Parathyroid adenoma (tissue), 2 donors: ENCODE data around the gene CIB2.

Source experiments
- H2AFZ ChIP-seq: fragments of 300-600 bp; sonication (generic); one replicate; pipeline ENCODE4 v1.7.0; 2017; ENCODE audit warnings: antibody characterized with exemption, mild to moderate bottlenecking
- H3K27ac ChIP-seq: fragments of 300-600 bp; sonication (generic); one replicate; pipeline ENCODE4 v1.7.0; 2017
- H3K27me3 ChIP-seq: fragments of 300-600 bp; sonication (generic); one replicate; pipeline ENCODE4 v1.7.0; 2017; ENCODE audit warnings: low read length; ENCODE audit not compliant: control insufficient read depth, insufficient read depth
- H3K36me3 ChIP-seq: fragments of 300-600 bp; sonication (generic); one replicate; pipeline ENCODE4 v1.7.0; 2017; ENCODE audit warnings: low read length; ENCODE audit not compliant: control insufficient read depth, insufficient read depth
- H3K4me1 ChIP-seq: fragments of 300-600 bp; sonication (generic); one replicate; pipeline ENCODE4 v1.7.0; 2017; ENCODE audit warnings: control low read depth
- H3K4me2 ChIP-seq: fragments of 300-600 bp; sonication (generic); one replicate; pipeline ENCODE4 v1.7.0; 2017; ENCODE audit warnings: low read length
- H3K4me3 ChIP-seq: fragments of 300-600 bp; sonication (generic); one replicate; pipeline ENCODE4 v1.7.0; 2017; ENCODE audit warnings: low read depth, low read length
- H3K79me2 ChIP-seq: fragments of 300-600 bp; sonication (generic); one replicate; pipeline ENCODE4 v1.7.0; 2017; ENCODE audit warnings: control low read depth
- H3K9ac ChIP-seq: fragments of 300-600 bp; sonication (generic); one replicate; pipeline ENCODE4 v1.7.0; 2017; ENCODE audit warnings: mild to moderate bottlenecking
- H3K9me3 ChIP-seq: fragments of 300-600 bp; sonication (generic); one replicate; pipeline ENCODE4 v1.7.0; 2017; ENCODE audit warnings: low read length; ENCODE audit not compliant: control insufficient read depth
- TF ChIP-seq, protein P1 (sequence below): fragments of 300-600 bp; sonication (generic); IDR thresholded peaks from one replicate; pipeline ENCODE4 v1.7.0; 2017; ENCODE audit warnings: antibody characterized with exemption, mild to moderate bottlenecking
- donor health status: primary hyperparathyroidism.

Gene CIB2

DNA sequence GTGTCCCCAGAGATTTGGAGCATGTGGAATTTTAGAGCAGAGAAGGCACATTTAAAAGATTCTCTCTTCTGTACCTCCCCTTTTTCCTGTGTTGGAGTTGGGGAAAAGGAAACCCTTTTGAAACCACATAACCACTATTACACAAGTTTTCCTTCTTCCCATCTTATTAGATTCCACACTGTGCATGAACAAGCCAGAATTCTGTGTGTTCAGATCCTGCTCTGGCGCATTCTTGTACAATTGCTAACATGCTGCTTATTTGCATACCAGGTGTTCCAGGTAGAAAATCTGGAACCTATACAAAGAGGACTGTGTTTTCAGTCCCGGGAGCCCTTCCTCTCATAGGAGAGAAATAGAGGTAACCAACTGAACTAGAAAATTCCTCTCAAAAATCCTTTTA, 2.6 kb upstream of the CIB2 start:
- Histone ChIP-seq H3K4me1 (no peaks in the 10 kb centered on the region), H3K27ac (no peak overlapping the region)

DNA sequence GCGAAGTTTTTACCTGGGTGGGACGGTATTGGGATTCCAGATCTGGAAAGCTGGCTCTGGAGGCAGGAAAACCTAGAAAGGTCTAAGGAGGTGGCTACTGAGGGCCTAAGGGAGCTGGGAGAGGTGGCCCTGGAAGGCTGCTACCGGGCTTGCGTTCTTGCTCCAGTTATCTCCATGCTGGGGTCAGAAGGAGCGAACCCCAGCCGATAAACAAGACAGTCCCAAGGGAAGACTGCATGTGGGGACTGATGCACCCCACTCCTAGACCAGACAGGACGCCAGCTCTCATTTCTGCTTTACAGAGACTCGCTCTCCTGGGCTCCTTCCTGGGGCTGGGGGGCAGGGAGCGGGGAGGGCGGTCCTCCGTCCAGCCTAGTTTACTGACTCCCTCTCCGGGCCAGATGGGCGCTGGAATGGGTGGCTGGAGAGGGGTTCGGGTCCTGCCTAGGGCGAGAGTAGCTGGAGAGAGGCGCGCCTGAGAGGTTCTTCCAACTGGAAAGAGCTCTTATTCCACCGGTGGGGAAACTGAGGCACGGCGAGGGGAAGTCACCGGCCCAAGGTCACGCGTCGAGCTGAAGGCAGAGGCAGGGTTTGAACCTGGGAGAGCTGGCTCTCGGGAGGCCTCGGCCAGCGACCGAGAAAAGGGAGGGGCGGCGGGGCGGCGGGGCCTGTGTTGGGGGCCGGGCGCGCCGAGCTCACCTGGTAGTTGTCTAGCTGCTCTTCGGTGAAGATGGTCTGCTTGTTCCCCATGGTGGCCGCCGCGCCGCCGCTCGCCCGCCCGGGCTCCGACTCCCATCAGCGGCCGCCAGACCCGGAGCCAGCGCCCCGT, 565 bp downstream of the CIB2 start:
- Histone ChIP-seq H3K27ac (no peak overlapping the region), H3K79me2 (no peaks in the 10 kb centered on the region), H3K4me1 (no peaks in the 10 kb centered on the region), H3K4me2 (no peak overlapping the region), H3K36me3 (no peaks in the 10 kb centered on the region), H3K27me3 (no peaks in the 10 kb centered on the region), H3K9ac (no peak overlapping the region), H3K4me3 (peak overlapping the region; percentile 62), H3K9me3 (no peaks in the 10 kb centered on the region), H2AFZ (peak overlapping the region; percentile 56)
- TF ChIP-seq, protein P1, sequence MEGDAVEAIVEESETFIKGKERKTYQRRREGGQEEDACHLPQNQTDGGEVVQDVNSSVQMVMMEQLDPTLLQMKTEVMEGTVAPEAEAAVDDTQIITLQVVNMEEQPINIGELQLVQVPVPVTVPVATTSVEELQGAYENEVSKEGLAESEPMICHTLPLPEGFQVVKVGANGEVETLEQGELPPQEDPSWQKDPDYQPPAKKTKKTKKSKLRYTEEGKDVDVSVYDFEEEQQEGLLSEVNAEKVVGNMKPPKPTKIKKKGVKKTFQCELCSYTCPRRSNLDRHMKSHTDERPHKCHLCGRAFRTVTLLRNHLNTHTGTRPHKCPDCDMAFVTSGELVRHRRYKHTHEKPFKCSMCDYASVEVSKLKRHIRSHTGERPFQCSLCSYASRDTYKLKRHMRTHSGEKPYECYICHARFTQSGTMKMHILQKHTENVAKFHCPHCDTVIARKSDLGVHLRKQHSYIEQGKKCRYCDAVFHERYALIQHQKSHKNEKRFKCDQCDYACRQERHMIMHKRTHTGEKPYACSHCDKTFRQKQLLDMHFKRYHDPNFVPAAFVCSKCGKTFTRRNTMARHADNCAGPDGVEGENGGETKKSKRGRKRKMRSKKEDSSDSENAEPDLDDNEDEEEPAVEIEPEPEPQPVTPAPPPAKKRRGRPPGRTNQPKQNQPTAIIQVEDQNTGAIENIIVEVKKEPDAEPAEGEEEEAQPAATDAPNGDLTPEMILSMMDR, result no peak

More for the DNA sequence above, 2.6 kb upstream of the CIB2 start:
- Histone ChIP-seq H3K4me2 (no peak overlapping the region), H2AFZ (no peak overlapping the region), H3K4me3 (no peak overlapping the region), H3K79me2 (no peaks in the 10 kb centered on the region), H3K9me3 (no peaks in the 10 kb centered on the region), H3K36me3 (no peaks in the 10 kb centered on the region), H3K27me3 (no peaks in the 10 kb centered on the region), H3K9ac (no peak overlapping the region)
- TF ChIP-seq, protein P1, result no peak

DNA sequence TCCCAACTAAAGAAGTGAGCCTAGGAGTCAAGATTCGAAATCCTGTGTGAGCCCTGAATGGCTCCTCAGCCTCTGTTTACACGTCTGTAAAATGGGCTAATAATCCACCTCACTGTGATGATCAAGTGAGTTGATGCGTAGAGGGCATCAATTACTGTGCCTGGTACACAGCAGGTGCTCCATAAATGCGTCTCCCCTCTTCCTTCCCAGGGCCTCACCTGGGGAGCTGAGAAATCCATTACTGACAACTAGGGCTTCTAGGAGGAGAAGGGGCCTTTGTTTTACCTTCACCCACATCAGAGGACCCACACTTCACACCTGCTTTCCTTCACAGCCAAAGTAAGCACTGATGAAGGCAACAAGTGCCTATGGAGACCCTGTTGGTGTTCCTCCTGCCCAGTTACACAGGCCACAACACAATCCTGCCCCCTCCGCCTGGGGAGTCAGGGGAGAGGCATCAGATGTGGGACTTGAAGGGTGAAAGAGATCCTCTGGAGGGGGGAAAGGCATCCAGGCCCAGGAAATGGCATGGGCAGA, 1.4 kb downstream of the CIB2 start:
- H3K4me2 ChIP-seq, result no peak overlapping the region
- no peaks in the 10 kb centered on the region for H3K79me2 ChIP-seq
- H3K4me1 ChIP-seq, result no peaks in the 10 kb centered on the region
- no peak overlapping the region for H2AFZ ChIP-seq
- H3K27me3 ChIP-seq, result no peaks in the 10 kb centered on the region
- TF ChIP-seq, protein P1, result no peak
- no peaks in the 10 kb centered on the region for H3K36me3 ChIP-seq
- H3K4me3 ChIP-seq, result no peak overlapping the region
- no peaks in the 10 kb centered on the region for H3K9me3 ChIP-seq
- no peak overlapping the region for H3K9ac ChIP-seq
- no peak overlapping the region for H3K27ac ChIP-seq

DNA sequence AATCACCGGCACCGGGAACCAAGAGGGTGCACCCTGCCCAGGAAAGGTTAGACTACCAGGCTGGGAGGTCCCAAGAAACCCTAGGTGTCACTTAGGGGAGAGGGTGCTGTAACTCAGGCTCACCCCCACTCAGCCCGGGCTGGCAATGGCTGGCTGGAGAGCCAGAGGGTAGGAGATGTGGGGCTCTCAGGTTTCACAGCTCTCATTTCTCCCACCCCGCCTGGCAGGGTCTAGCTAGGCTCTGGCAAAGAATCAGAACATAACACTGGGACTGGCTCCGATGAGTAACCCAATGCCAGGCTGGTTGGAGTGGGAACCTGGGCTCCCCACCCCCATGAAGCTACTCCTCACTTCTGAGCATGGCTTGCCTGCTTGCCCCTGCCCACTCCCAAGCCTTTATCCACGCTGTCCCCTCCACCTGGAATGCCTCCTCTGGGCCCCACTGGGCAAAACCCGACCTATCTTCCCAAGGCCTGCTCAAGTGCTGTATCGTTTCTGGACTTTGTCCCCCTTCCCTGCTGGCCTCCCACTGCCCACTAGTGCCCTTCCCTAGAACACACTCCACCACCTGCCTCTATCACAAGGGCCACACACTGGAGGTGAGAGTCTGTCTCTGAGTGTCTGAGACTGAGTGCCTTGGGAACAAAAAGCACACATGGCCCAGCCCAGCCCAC, 2.0 kb downstream of the CIB2 start:
- no peak overlapping the region for H3K4me3 ChIP-seq
- H3K27ac ChIP-seq, result no peak overlapping the region
- H3K4me2 ChIP-seq, result no peak overlapping the region
- no peaks in the 10 kb centered on the region for H3K27me3 ChIP-seq
- H3K36me3 ChIP-seq, result no peaks in the 10 kb centered on the region
- no peaks in the 10 kb centered on the region for H3K9me3 ChIP-seq
- no peak overlapping the region for H2AFZ ChIP-seq
- no peaks in the 10 kb centered on the region for H3K4me1 ChIP-seq
- H3K79me2 ChIP-seq, result no peaks in the 10 kb centered on the region
- no peak overlapping the region for H3K9ac ChIP-seq
- TF ChIP-seq, protein P1, result no peak
